Activated T-helper 1 cell treated with Interleukin-2 at 50 U/mL for 16 hours (primary cell): ENCODE measurements around the gene UBA5.

ENCODE experiments used
- DNase-seq: peaks from one replicate; pipeline ENCODE4 v3.0.0-alpha.2; 2020; ENCODE audit warnings: low read depth

UBA5 gene

DNA sequence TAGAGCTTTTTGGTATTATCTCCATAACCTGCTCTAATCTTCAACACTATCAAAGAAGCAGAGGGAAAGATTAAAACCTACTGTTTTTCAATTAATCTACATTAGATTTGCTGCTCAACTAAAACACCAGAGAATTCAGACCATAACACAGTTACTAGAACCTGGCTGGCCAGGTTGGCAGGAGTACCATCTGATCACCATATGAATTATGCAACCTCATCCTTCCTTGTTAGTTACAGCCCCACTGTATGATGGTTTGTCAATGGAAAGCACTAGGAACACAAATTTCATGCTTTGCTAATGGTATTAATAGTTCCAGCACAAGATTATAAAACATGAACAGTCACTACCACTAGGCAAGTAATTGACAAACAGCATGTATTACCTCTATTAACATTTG lies 56.2 kb downstream of the UBA5 start:
- no peak for DNase-seq

DNA sequence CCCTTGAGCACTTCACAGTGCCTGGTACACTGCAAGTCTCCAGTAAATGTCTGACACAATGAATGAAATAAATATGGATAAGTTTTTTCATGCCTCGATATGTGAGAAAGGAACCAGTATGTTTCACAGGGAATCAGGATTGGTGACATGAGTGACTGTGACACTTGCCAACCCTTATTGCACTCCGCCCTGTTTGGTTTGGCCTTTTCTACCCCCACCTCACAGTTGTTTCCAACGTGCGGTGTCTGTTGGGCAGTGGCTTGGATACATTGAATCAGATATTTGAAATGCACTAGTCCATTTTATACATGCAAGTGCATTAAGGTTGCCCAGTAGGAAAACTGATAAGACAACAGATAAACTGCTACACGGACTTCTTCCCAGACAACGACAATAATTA lies 60.1 kb downstream of the UBA5 start:
- DNase-seq = no peak

DNA sequence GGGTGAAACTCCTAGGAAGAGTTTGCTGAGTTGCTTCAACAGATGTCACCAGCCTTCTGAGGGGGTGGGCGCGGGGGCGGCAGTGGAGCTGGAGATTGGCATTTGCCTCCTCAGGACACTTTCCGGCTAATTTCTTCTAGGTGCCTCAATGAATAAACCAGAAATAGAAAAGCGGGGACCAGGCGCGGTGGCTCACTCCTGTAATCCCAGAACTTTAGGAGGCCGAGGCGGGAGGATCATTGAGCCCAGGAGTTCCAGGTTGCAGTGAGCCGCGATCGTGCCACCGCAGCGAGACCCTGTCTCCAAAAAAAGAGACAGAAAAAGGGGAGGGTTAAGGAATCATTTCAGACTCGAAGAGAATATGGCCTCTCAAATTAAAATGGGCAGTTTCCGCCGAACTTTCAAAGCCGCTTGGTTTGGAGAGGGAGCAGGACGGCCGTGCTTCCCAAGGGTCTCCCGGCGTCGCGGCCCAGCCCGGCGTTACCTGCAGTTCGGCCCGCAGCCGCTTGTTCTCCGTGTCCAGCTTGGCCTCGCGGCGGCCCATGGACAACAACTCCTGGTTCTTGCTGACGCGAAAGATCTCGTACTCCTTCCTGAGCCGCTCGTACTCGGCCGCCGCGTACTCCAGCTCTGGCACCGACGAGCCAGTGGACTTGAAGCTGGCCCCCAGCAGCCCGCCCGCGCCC lies 61.5 kb downstream of the UBA5 start:
- DNase-seq = no peak

DNA sequence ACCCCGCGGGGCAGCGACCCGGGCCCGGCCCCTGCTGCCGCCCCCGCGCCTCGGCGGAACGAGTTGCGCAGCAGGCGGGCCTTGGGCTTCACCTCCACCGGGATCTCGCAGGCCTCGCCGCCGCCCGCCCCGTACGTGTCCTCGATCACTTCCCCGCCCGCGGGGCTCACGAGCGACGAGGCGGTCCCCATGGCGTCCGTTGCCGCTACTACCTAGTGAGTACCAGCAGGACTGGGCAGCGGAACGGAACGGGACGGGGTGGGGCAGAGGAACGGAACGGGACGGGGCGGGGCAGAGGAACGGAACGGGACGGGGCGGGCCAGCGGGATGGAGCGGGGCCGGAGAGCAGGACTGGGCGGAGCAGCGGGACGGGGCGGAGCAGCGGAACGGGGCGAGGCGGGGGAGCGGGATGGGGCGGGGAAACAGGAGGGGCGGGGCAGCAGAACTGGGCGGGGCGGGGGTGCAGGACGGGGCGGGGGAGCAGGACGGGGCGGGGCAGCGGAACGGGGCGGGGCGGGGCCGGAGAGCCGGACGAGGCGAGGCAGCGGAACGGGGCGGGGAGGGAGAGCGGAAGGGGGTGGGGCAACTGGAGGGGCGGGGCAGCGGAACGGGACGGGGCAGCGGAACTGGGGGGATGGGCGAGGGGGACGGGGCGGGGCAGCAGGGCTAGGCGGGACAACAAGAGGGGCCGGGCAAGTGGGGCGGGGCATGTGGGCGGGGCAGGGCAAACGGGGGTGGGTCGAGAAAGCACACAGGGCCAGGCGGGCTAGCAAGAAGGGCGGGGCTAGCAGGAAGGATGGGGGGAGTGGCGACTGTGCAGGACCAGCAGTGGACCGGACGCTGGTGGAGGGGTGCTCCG lies 62.3 kb downstream of the UBA5 start, which contains the start of gene NPHP3:
Gene NPHP3, minus strand, starts transcription at position 245 of the 859 bp plus-strand sequence. Its CDS starts 54 bp downstream, at position 191.
- DNase-seq = peak; percentile 94

DNA sequence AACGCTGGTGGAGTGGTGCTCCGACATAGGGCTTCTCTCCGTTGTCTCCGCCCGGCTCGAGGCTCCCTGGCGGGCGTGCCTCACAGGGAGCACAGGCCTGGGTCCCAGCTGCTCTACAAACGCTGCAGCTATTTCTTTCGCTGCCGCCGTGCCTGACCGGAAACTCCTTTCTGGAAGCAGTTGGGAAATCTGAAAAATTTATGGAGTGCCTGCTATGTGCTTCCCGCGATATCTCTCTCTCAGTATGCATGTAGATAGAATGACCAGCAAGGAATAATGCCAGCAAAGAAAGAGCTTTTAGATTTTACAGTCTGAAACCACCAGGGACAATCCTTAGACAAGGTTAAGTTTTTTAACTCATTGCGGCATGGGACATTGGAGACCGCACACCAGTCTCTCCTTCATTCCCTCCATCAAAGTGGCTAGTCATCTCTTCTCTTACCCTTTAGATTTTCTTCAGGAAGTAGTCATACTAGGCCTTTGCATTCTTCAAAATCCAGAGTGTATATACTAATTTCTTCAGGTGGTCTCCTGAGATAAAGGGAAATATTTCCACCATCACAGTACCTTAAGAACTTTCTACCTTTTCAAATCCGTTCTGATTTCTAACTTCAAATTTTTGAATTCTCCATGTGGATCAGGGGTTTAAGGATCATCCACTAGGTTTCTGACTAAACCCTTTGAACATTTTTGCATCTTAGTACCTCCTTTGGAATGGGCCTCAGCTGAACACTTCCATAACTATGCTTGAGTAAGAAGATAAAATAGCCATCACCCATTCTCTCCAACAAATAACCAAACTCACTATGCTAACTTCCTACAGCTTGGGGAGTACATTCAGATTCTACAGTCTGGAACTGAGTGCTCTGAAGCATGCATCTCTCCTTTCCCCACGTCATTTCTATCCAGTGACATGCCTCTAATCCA lies 63.2 kb downstream of the UBA5 start:
- no peak for DNase-seq

DNA sequence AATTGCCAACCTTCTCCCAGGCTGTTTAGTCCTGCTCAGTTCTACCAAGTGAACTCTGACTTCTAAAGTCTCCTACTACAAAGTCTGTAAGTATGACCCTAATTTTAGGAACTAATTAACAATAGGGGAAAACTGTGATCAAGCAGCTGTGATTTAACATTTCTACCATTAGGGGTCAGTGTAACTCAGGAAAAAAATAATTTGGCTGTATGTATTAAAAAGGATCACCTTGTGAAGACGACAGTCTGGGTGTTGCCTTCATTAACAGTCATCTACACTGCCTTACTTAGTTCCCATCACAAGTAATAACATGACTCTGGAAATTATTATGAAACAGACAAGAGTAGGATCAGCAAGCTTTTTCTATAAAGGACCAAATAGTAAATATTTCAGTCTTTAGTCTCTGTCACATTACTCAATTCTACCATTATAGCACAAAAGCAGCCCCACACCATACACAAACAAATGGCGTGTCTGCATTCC lies 66.3 kb downstream of the UBA5 start:
- no peak for DNase-seq
